Activated T-helper 1 cell treated with anti-CD3 and anti-CD28 coated beads, Interleukin-12 subunit alpha, Interleukin-12 subunit beta, Interleukin-2, Interleukin-4 antibody, amounts not matched to agents 30 ng/mL and 10 ng/mL and 1 ng/mL, durations not matched to agents 14 hours and 24 hours and 36 hours (primary cell): ENCODE results near the gene TMA7. TPM values are rescaled to one million over a fixed set of nuclear protein-coding genes. Genes with fewer than 3 reads are reported as not detected.

Source experiments
- DNase-seq: peaks from one replicate; pipeline ENCODE4 v3.0.0; 2021; ENCODE audit warnings: low spot score
- H3K27ac Mint-ChIP-seq: one replicate; pipeline ENCODE4 v1.8.0; 2021; ENCODE audit warnings: mild to moderate bottlenecking, mixed read lengths
- H3K27me3 Mint-ChIP-seq: one replicate; pipeline ENCODE4 v1.8.0; 2022; ENCODE audit warnings: mild to moderate bottlenecking, moderate library complexity, mixed read lengths; ENCODE audit not compliant: insufficient read depth
- H3K36me3 Mint-ChIP-seq: one replicate; pipeline ENCODE4 v1.8.0; 2021; ENCODE audit warnings: low read depth, mixed read lengths
- H3K4me1 Mint-ChIP-seq: one replicate; pipeline ENCODE4 v1.8.0; 2021; ENCODE audit warnings: low read depth, mixed read lengths
- H3K4me3 Mint-ChIP-seq: one replicate; pipeline ENCODE4 v1.8.0; 2021; ENCODE audit warnings: mild to moderate bottlenecking, moderate library complexity, mixed read lengths
- H3K9me3 Mint-ChIP-seq: one replicate; pipeline ENCODE4 v1.8.0; 2021; ENCODE audit warnings: mixed read lengths
- intact Hi-C: fragments of 100-400 bp; cut with micrococcal nuclease; formaldehyde crosslinking; loops from one replicate; pipeline ENCODE4 v1.15.1; 2024
- total RNA-seq: library from RNA; stranded (reverse); gene quantifications from 2 replicates; pipeline ENCODE4 v1.2.3, GENCODE V29; 2022

The TMA7 gene
- total RNA-seq, 1 donor from 2014 or later, result 262 TPM

DNA sequence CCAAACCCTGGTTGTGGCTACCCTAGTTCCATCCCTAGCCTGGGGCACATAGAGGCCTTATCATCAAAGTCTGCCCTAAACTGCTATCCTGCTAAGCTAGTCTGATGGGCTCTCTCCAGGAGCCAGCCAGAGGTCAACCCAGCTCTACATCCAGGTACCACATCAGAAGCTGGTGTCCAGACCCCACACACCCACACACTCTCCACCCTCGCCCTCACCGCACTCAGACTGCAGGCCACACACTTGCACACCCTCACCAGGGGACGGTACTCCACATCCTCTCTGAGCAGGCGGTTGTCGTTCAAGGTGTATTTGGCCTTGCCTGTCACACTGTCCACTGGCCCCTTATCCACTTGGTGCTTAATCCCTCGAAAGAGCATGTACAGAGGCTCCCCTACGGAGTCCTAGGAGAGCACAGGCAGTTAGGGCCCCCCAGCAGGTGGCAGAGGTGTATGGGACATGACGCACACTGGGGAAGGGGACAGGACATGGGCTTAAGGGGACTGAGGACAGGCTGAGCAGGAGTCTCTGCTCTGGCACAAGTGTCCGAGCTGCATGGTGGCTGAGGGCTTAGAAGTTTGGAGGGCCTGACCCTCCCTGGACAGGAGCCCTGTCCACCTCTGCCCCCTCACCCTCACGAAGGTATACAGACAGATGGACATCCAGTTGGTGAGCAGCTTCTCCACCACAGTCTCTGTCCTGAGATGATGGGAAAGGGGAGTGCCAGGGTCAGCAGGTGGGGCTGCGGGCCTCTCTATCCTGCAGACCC is 28.3 kb upstream of the TMA7 start:
- H3K27ac Mint-ChIP-seq, result no peak overlapping the region
- no peaks in the 10 kb centered on the region for H3K9me3 Mint-ChIP-seq
- intact Hi-C loops, result no loop called here
- H3K36me3 Mint-ChIP-seq, result no peaks in the 10 kb centered on the region
- H3K27me3 Mint-ChIP-seq, result no peaks in the 10 kb centered on the region
- DNase-seq, result no peak
- no peak overlapping the region for H3K4me3 Mint-ChIP-seq
- H3K4me1 Mint-ChIP-seq, result no peaks in the 10 kb centered on the region

- Mint-ChIP-seq H3K36me3 (no peaks in the 10 kb centered on the region), H3K9me3 (no peaks in the 10 kb centered on the region), H3K4me1 (no peaks in the 10 kb centered on the region), H3K4me3 (no peak overlapping the region), H3K27ac (no peak overlapping the region), H3K27me3 (no peaks in the 10 kb centered on the region)
- intact Hi-C loops, result no loop called here
- DNase-seq, result no peak
Observed at GRCh38 chr3:48412375-48413001, 27.6 kb upstream of the TMA7 start.

- no peaks in the 10 kb centered on the region for H3K36me3 Mint-ChIP-seq
- H3K4me1 Mint-ChIP-seq, result no peaks in the 10 kb centered on the region
- no peak overlapping the region for H3K4me3 Mint-ChIP-seq
- intact Hi-C loops, result no loop called here
- no peaks in the 10 kb centered on the region for H3K27me3 Mint-ChIP-seq
- no peaks in the 10 kb centered on the region for H3K9me3 Mint-ChIP-seq
- no peak for DNase-seq
- H3K27ac Mint-ChIP-seq, result no peak overlapping the region
Observed at GRCh38 chr3:48413086-48413485, 27.0 kb upstream of the TMA7 start.

- Mint-ChIP-seq H3K27me3 (no peaks in the 10 kb centered on the region), H3K4me1 (no peaks in the 10 kb centered on the region), H3K9me3 (no peaks in the 10 kb centered on the region), H3K4me3 (no peak overlapping the region), H3K36me3 (no peaks in the 10 kb centered on the region), H3K27ac (no peak overlapping the region)
- intact Hi-C loops, result no loop called here
- DNase-seq, result no peak
Observed at GRCh38 chr3:48413611-48414010, 26.4 kb upstream of the TMA7 start.

- H3K27me3 Mint-ChIP-seq, result no peaks in the 10 kb centered on the region
- no peak overlapping the region for H3K4me3 Mint-ChIP-seq
- H3K36me3 Mint-ChIP-seq, result no peaks in the 10 kb centered on the region
- H3K4me1 Mint-ChIP-seq, result no peaks in the 10 kb centered on the region
- DNase-seq, result no peak
- intact Hi-C loops, result no loop called here
- no peaks in the 10 kb centered on the region for H3K9me3 Mint-ChIP-seq
- H3K27ac Mint-ChIP-seq, result no peak overlapping the region
Observed at GRCh38 chr3:48414376-48415250, 25.4 kb upstream of the TMA7 start.

GRCh38 chr3:48415251-48415953 is 24.7 kb upstream of the TMA7 start:
- H3K4me3 Mint-ChIP-seq, result no peak overlapping the region
- H3K9me3 Mint-ChIP-seq, result no peaks in the 10 kb centered on the region
- no peak for DNase-seq
- no peak overlapping the region for H3K27ac Mint-ChIP-seq
- H3K36me3 Mint-ChIP-seq, result no peaks in the 10 kb centered on the region
- no peaks in the 10 kb centered on the region for H3K27me3 Mint-ChIP-seq
- no peaks in the 10 kb centered on the region for H3K4me1 Mint-ChIP-seq
- intact Hi-C loops, result no loop called here

- no peaks in the 10 kb centered on the region for H3K9me3 Mint-ChIP-seq
Observed at GRCh38 chr3:48416091-48416505, 24.0 kb upstream of the TMA7 start.

DNA sequence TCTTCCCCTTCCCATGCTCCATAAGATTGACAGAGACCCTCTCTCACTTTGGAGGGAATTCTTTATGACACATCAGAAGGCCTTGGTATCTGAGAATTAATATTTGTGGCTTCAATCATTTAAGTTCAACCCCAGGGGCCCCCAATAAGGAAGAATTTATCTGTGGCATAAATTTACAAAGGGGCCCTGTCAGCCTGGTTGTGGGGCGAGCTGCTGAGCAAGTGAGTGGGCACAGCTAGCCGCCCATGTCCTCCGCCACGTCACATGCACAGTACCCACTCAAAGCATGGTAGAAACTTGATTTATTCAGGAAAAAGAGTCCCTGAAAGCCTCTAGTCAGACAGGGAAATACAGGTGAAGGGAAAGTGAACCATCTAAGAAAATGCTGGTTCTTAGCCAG is 23.5 kb upstream of the TMA7 start:
- H3K4me3 Mint-ChIP-seq, result no peak overlapping the region
- H3K9me3 Mint-ChIP-seq, result no peaks in the 10 kb centered on the region
- no peaks in the 10 kb centered on the region for H3K27me3 Mint-ChIP-seq
- no peak for DNase-seq
- H3K4me1 Mint-ChIP-seq, result no peaks in the 10 kb centered on the region
- no peaks in the 10 kb centered on the region for H3K36me3 Mint-ChIP-seq
- intact Hi-C loops, result no loop called here
- H3K27ac Mint-ChIP-seq, result no peak overlapping the region

More at GRCh38 chr3:48416091-48416505, 24.0 kb upstream of the TMA7 start:
- H3K27me3 Mint-ChIP-seq, result no peaks in the 10 kb centered on the region
- intact Hi-C loops, result no loop called here
- no peak for DNase-seq
- H3K27ac Mint-ChIP-seq, result no peak overlapping the region
- H3K4me1 Mint-ChIP-seq, result no peaks in the 10 kb centered on the region
- H3K36me3 Mint-ChIP-seq, result no peaks in the 10 kb centered on the region
- H3K4me3 Mint-ChIP-seq, result no peak overlapping the region

DNA sequence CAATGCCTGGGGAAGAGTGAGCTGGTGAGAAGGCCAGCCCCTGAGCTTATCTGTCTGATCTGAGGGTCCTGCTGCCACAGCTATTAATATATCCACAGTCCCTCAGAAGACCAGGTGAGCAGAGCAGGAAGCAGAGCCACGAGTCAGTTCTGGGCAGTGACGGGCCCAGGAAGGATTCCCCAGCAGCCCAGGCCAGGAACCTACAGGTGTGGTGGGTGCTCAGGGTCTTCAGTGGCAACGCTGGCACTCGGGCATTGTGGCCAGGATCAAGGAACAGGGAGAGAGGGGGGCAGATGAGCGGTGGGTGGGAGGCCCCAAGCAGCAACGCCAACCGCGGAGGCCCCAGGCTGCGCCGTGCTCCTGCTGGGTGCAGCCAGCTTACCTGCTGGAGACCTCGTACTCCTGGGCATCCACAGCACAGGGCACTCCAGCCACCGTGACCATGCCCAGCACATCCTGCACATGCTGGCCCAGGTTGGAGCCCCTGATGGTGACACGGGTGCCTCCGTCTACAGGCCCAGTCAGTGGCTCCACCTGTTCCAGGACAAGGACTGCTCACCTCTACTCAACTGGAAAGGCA is 22.4 kb upstream of the TMA7 start:
- Mint-ChIP-seq H3K4me3 (no peak overlapping the region), H3K36me3 (no peaks in the 10 kb centered on the region), H3K9me3 (no peaks in the 10 kb centered on the region), H3K27ac (no peak overlapping the region), H3K4me1 (no peaks in the 10 kb centered on the region), H3K27me3 (no peaks in the 10 kb centered on the region)
- no peak for DNase-seq
- intact Hi-C loops, result no loop called here

DNA sequence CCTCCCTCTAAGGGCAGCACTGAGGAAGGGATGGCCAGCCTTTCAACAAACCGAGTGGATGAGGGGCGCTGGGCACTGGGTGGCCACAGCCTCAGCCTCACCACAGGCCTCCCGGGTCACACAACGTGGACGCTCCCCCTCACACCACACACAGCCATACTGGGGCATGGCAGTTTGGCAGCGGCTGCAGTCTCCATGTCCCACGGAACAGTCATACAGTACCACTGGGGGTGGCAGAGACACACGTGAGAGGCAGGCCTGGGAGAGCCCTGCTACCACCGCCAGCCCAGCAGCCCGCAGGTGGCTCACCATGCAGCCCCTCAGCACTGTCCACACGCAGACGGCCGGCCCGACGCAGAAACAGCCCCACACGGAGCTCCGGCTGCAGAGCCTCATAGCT is 21.9 kb upstream of the TMA7 start:
- Mint-ChIP-seq H3K4me3 (no peak overlapping the region), H3K27ac (no peak overlapping the region), H3K4me1 (no peaks in the 10 kb centered on the region), H3K27me3 (peaks cover 2% of the 10 kb centered on the region), H3K36me3 (no peaks in the 10 kb centered on the region), H3K9me3 (no peaks in the 10 kb centered on the region)
- intact Hi-C loops, result no loop called here
- no peak for DNase-seq

- Mint-ChIP-seq H3K36me3 (no peaks in the 10 kb centered on the region), H3K9me3 (no peaks in the 10 kb centered on the region), H3K4me3 (no peak overlapping the region), H3K27me3 (peaks cover 3% of the 10 kb centered on the region), H3K27ac (no peak overlapping the region), H3K4me1 (no peaks in the 10 kb centered on the region)
- intact Hi-C loops, result no loop called here
- DNase-seq, result no peak
Observed at GRCh38 chr3:48418651-48419050, 21.4 kb upstream of the TMA7 start.

- no peak for DNase-seq
- Mint-ChIP-seq H3K27me3 (peaks cover 3% of the 10 kb centered on the region), H3K27ac (no peak overlapping the region), H3K4me1 (no peaks in the 10 kb centered on the region), H3K4me3 (no peak overlapping the region), H3K36me3 (no peaks in the 10 kb centered on the region), H3K9me3 (no peaks in the 10 kb centered on the region)
- intact Hi-C loops, result no loop called here
Observed at GRCh38 chr3:48419149-48419548, 20.9 kb upstream of the TMA7 start.
